B cell (primary cell): ENCODE measurements around the gene KIAA1328. TPM values are rescaled to one million over a fixed set of nuclear protein-coding genes. Genes with fewer than 3 reads are reported as not detected.
"Not testable (repeated sequence)": the region's sequence is repeated elsewhere in the genome, so short reads cannot be mapped to it uniquely, and the experiment has no call there.

ENCODE experiments used
- ATAC-seq: fragments of 200-7000 bp; cut with Tn5 transposase; one replicate; pipeline ENCODE4 v1.10.0; 2021; ENCODE audit warnings: low read depth, mild to moderate bottlenecking, moderate number of reproducible peaks, moderate library complexity
- CTCF ChIA-PET: fragments of 350-600 bp; sonication (Branson Sonifier 250); formaldehyde crosslinking; loops from one replicate; lab custom pipeline; 2021; ENCODE audit warnings: antibody characterized with exemption, inconsistent platforms; lab: Charles Lee
- POLR2A ChIA-PET: fragments of 350-600 bp; sonication (Branson Sonifier 250); formaldehyde crosslinking; loops from one replicate; lab custom pipeline; 2021; ENCODE audit warnings: antibody characterized with exemption; lab: Charles Lee
- DNase-seq: peaks from one replicate; pipeline ENCODE4 v3.0.0; 2013
- H2AFZ ChIP-seq: 2 replicates; pipeline ENCODE4 v1.6.1; 2012; ENCODE audit warnings: mild to moderate bottlenecking, low read depth, low read length; ENCODE audit not compliant: insufficient read depth, poor library complexity, severe bottlenecking
- H3K27ac ChIP-seq, 2 donors: 1 replicate in 1 of 2; 2 replicates in 1 of 2; pipeline ENCODE4 v1.5.1; 2012 to 2013; ENCODE audit warnings: low read length in 2 of 2, mild to moderate bottlenecking in 2 of 2, moderate library complexity in 1 of 2
- H3K27me3 ChIP-seq, 4 experiments: fragments of 200-600 bp in 1 of 4; sonication (generic) in 1 of 4; replicated peaks in 1 of 4; 1 replicate in 2 of 4; 2 replicates in 2 of 4; pipeline versions ENCODE4 v1.6.1 to v1.7.0; 2013 to 2016; ENCODE audit warnings: low read length in 3 of 4, mild to moderate bottlenecking in 2 of 4, mixed read lengths in 1 of 4, moderate library complexity in 1 of 4; ENCODE audit not compliant: insufficient read depth in 4 of 4, control insufficient read depth in 3 of 4; ENCODE audit errors: control extremely low read depth in 1 of 4
- H3K36me3 ChIP-seq, 2 experiments: replicated peaks in 1 of 2; 1 replicate in 1 of 2; 2 replicates in 1 of 2; pipeline versions ENCODE4 v1.6.1 to v1.7.1; 2013; ENCODE audit warnings: low read length in 1 of 2; ENCODE audit not compliant: insufficient read depth in 2 of 2, control insufficient read depth in 1 of 2; ENCODE audit errors: control extremely low read depth in 1 of 2, extremely low read depth in 1 of 2
- H3K4me1 ChIP-seq, 2 donors: fragments of 200-600 bp in 1 of 2; sonication (generic) in 1 of 2; 1 replicate in 1 of 2; 2 replicates in 1 of 2; pipeline versions ENCODE4 v1.5.1 to v1.6.1; 2013 to 2017; ENCODE audit warnings: low read length in 2 of 2; ENCODE audit not compliant: control insufficient read depth in 2 of 2, insufficient read depth in 2 of 2
- H3K4me2 ChIP-seq: replicated peaks from 2 replicates; pipeline ENCODE3; 2012; ENCODE audit warnings: mild to moderate bottlenecking, low read depth, low read length; ENCODE audit not compliant: poor library complexity, severe bottlenecking
- H3K4me3 ChIP-seq, 5 experiments: fragments of 200-600 bp in 1 of 5; sonication (generic) in 1 of 5; 1 replicate in 3 of 5; 2 replicates in 2 of 5; pipeline versions ENCODE4 v1.5.1 to v1.7.0; 2011 to 2016; ENCODE audit warnings: low read length in 4 of 5, mild to moderate bottlenecking in 4 of 5, low read depth in 2 of 5, control low read depth in 1 of 5, moderate library complexity in 1 of 5; ENCODE audit not compliant: insufficient read depth in 1 of 5; ENCODE audit errors: control extremely low read depth in 1 of 5, extremely low read depth in 1 of 5
- H3K79me2 ChIP-seq: fragments of 200-600 bp; sonication (generic); one replicate; pipeline ENCODE4 v1.6.0; 2016; ENCODE audit warnings: low read length; ENCODE audit not compliant: control insufficient read depth, insufficient read depth
- H3K9ac ChIP-seq: fragments of 200-600 bp; sonication (generic); 2 replicates; pipeline ENCODE4 v1.6.1; 2017; ENCODE audit warnings: mild to moderate bottlenecking, low read length, moderate library complexity
- H3K9me3 ChIP-seq, 3 donors: one replicate each; pipeline versions ENCODE4 v1.6.1 to v1.7.1; 2013; ENCODE audit warnings: low read length in 2 of 3; ENCODE audit not compliant: control insufficient read depth in 2 of 3, insufficient read depth in 1 of 3; ENCODE audit errors: control extremely low read depth in 1 of 3
- H4K20me1 ChIP-seq: 2 replicates; pipeline ENCODE4 v1.6.0; 2012; ENCODE audit warnings: mild to moderate bottlenecking, low read length; ENCODE audit not compliant: insufficient read depth, control insufficient read depth, poor library complexity, severe bottlenecking
- H3K27ac Mint-ChIP-seq: one replicate; pipeline ENCODE4 v1.8.0; 2021; ENCODE audit warnings: mixed read lengths
- H3K27me3 Mint-ChIP-seq: one replicate; pipeline ENCODE4 v1.8.0; 2021; ENCODE audit warnings: mixed read lengths
- H3K4me1 Mint-ChIP-seq: one replicate; pipeline ENCODE4 v1.8.0; 2021; ENCODE audit warnings: mixed read lengths
- H3K4me3 Mint-ChIP-seq: one replicate; pipeline ENCODE4 v1.8.0; 2021; ENCODE audit warnings: mixed read lengths
- H3K9me3 Mint-ChIP-seq: one replicate; pipeline ENCODE4 v1.8.0; 2022; ENCODE audit warnings: mixed read lengths; ENCODE audit not compliant: insufficient read depth
- CTCF ChIP-seq: fragments of 200-600 bp; IDR thresholded peaks from one replicate; pipeline ENCODE4 v1.8.0; 2022; ENCODE audit warnings: antibody characterized with exemption, mild to moderate bottlenecking
- EZH2 ChIP-seq: IDR thresholded peaks from 2 replicates; pipeline ENCODE4 v1.6.1; 2012; ENCODE audit warnings: borderline replicate concordance, low read depth, mild to moderate bottlenecking, moderate library complexity, low read length; ENCODE audit not compliant: insufficient read depth, poor library complexity, severe bottlenecking
- WGBS: methylation state at CpG from one replicate; pipeline ENCODE4 v1.1.5; 2013; ENCODE audit warnings: missing lambda C conversion rate; ENCODE audit not compliant: insufficient coverage; 5-methylcytosine and 5-hydroxymethylcytosine counted together
- intact Hi-C: fragments of 100-400 bp; cut with micrococcal nuclease; formaldehyde crosslinking; loops from one replicate; pipeline ENCODE4 v1.10.0; 2022
- polyA plus RNA-seq: library from polyadenylated mRNA; depleted of rRNA; stranded (reverse); fragments of >200 nt; gene quantifications from 2 replicates; pipeline ENCODE4 v1.2.3, GENCODE V29; 2012
- total RNA-seq, 2 donors: library from RNA; stranded (reverse); fragments of 120-200 nt in 1 of 2; gene quantifications; 1 replicate in 1 of 2; 2 replicates in 1 of 2; pipeline versions ENCODE4 v1.2.3 to v1.2.4, GENCODE V29; 2013 to 2022

Gene KIAA1328
- total and polyA plus RNA-seq, 2 donors (not counting 1 experiment from before 2014, with no cell fraction given), result 9.1 to 22.1 TPM

- no peak for TF ChIP-seq EZH2
- TF ChIP-seq CTCF, result no peak
- intact Hi-C loops, result no loop called here
- H3K4me3 Mint-ChIP-seq, result no peak overlapping the region
- no peak overlapping the region for H3K9ac ChIP-seq
- no peak overlapping the region for H2AFZ ChIP-seq
- ChIA-PET CTCF (no interaction called here), POLR2A (no interaction called here)
- no peaks in the 10 kb centered on the region for H3K79me2 ChIP-seq
- H3K36me3 ChIP-seq, result no peaks in the 10 kb centered on the region
- no peak overlapping the region for H3K4me3 ChIP-seq
- DNase-seq, result no peak
- no peaks in the 10 kb centered on the region for H3K27me3 Mint-ChIP-seq
- peaks cover 0 to 5% (median 0%) of the 10 kb centered on the region in 3 donors for H3K9me3 ChIP-seq
- H3K27me3 ChIP-seq, result no peaks in the 10 kb centered on the region
- peaks cover 0 to 3% of the 10 kb centered on the region in 2 donors for H3K4me1 ChIP-seq
- no peak for ATAC-seq
- H4K20me1 ChIP-seq, result no peaks in the 10 kb centered on the region
- no peak overlapping the region for H3K27ac Mint-ChIP-seq
- H3K4me1 Mint-ChIP-seq, result peaks cover 7% of the 10 kb centered on the region
- H3K27ac ChIP-seq, result no peak overlapping the region
- no peak overlapping the region for H3K4me2 ChIP-seq
- peaks cover 2% of the 10 kb centered on the region for H3K9me3 Mint-ChIP-seq
Observed at GRCh38 chr18:36872329-36872728, 43.4 kb downstream of the KIAA1328 start.

GRCh38 chr18:36873826-36874225, 44.9 kb downstream of the KIAA1328 start:
- H3K4me3 ChIP-seq, H3K36me3 ChIP-seq, H3K79me2 ChIP-seq, H3K27ac ChIP-seq, H4K20me1 ChIP-seq, ATAC-seq, POLR2A ChIA-PET, H3K9me3 Mint-ChIP-seq, intact Hi-C loops, DNase-seq, H2AFZ ChIP-seq, H3K9me3 ChIP-seq, H3K4me1 ChIP-seq, H3K4me3 Mint-ChIP-seq, CTCF ChIA-PET, H3K4me2 ChIP-seq, H3K9ac ChIP-seq, H3K27me3 ChIP-seq, H3K27ac Mint-ChIP-seq, H3K27me3 Mint-ChIP-seq, H3K4me1 Mint-ChIP-seq: not testable (repeated sequence)

- CTCF ChIA-PET, ATAC-seq, H3K4me1 Mint-ChIP-seq, H3K4me2 ChIP-seq, H3K36me3 ChIP-seq, H4K20me1 ChIP-seq, H3K27me3 ChIP-seq, H3K4me3 Mint-ChIP-seq, H3K9ac ChIP-seq, H3K27ac ChIP-seq, H3K79me2 ChIP-seq, POLR2A ChIA-PET, H3K27me3 Mint-ChIP-seq, H3K27ac Mint-ChIP-seq, DNase-seq, intact Hi-C loops, H3K4me1 ChIP-seq, H3K9me3 Mint-ChIP-seq, H2AFZ ChIP-seq, H3K4me3 ChIP-seq: not testable (repeated sequence)
- peaks cover 0 to 11% (median 0%) of the 10 kb centered on the region in 3 donors for H3K9me3 ChIP-seq
- 100% methylated on average over 3 of the region's 3 CpGs for WGBS
Observed at GRCh38 chr18:36879796-36880195, 50.9 kb downstream of the KIAA1328 start.
